ENCODE results near the gene GMEB2.

GMEB2 gene

DNA sequence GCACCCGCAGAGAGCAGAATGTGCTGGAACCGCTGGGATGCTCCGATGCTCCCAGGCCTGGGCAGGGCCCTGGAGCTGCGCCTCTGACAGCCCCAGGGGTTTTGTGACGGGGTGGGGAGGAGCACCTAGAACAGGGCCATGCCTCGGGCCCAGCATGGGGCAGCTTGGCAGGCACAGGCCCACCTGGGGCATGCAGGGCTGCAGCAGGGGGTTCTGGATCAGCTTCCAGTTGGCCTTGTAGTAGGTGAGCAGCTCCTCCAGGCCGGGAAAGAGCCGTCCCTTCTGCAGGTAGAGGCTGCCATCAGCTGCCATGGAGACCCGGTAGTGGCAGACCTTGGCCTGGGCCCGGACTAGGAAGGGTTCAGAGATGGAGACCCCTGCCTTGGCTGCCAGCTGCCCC, 83.8 kb downstream of the GMEB2 start:
- in situ Hi-C loops (cut with MboI; ENCODE audit: low pct_unique_long_range_greater_than_20kb, low sequenced_read_pairs, unreplicated experiment): no loop called here
- no peak for DNase-seq (ENCODE audit: low spot score)
- TF ChIP-seq, protein P1, sequence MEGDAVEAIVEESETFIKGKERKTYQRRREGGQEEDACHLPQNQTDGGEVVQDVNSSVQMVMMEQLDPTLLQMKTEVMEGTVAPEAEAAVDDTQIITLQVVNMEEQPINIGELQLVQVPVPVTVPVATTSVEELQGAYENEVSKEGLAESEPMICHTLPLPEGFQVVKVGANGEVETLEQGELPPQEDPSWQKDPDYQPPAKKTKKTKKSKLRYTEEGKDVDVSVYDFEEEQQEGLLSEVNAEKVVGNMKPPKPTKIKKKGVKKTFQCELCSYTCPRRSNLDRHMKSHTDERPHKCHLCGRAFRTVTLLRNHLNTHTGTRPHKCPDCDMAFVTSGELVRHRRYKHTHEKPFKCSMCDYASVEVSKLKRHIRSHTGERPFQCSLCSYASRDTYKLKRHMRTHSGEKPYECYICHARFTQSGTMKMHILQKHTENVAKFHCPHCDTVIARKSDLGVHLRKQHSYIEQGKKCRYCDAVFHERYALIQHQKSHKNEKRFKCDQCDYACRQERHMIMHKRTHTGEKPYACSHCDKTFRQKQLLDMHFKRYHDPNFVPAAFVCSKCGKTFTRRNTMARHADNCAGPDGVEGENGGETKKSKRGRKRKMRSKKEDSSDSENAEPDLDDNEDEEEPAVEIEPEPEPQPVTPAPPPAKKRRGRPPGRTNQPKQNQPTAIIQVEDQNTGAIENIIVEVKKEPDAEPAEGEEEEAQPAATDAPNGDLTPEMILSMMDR (IDR thresholded peaks at IDR 0.05; ENCODE audit: extremely low read depth, insufficient read depth, missing control alignments): no peak

DNA sequence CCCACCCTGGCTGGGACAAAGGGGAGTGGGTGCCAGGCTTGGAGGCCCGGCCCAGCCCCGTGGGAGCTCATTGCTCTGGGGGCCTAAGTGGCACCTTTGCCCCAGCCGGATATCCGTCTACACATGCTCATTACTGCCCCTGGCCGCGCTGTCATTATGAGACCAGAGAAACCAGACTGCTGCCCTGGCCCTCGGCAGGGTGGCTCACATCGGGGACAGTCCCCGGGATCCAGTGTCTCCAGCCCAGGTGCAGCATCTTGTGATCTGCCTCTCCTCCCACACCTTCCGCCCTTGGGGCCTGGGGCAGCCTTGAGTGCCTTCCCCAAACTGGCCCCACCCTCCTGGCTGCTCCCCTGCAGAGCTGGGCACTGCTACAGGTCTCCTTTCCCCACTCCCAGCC, 84.2 kb downstream of the GMEB2 start:
- TF ChIP-seq, protein P1 (IDR thresholded peaks at IDR 0.05; ENCODE audit: extremely low read depth, insufficient read depth, missing control alignments): no peak
- DNase-seq (ENCODE audit: low spot score): peak; percentile 90
- in situ Hi-C loops (cut with MboI; ENCODE audit: low pct_unique_long_range_greater_than_20kb, low sequenced_read_pairs, unreplicated experiment): no loop called here

DNA sequence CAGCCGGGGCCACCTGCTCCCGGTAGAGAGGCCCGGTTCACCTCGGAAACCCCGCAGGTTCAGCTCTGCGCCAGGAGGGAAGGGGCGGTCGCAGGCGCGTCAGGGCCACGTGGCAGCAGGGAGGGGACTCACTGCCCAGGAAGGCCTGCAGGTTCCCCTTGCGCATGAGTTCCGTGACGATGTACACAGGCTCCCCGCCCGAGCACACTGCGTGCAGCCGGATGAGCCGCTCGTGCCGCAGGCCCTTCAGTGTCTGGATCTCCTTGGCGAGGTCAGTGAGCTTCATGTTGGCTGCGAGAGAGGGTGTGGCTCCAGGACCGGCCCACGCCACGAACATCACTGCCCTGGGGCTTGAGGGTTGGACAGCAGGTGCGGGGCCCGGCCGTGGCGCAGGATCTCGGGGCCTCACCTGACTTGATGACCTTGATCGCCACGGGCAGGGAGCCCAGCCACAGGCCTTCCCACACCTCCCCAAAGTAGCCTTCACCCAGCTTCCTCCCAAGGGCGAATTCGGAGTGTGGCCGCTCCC, 84.8 kb downstream of the GMEB2 start:
- DNase-seq (ENCODE audit: low spot score): no peak

DNA sequence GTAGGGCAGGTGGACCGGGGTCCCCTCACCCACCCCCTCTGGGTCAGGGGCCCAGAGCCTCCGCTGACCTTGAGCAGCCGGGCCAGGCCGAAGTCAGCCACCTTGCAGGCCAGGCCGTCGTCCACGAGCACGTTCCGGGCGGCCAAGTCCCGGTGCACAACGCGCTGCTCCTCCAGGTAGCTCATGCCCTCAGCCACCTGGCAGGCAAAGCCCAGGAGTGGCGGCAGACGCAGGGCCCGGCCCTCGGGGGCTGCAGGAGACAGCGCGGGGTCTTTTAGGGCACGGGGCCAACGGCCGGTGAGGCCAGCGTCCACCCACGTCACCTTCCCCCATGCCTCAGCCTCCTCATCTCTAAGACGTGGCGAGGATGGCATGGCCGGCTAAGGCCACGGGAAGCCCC, 85.5 kb downstream of the GMEB2 start:
- TF ChIP-seq, protein P1 (IDR thresholded peaks at IDR 0.05; ENCODE audit: extremely low read depth, insufficient read depth, missing control alignments): no peak
- DNase-seq (ENCODE audit: low spot score): no peak
- in situ Hi-C loops (cut with MboI; ENCODE audit: low pct_unique_long_range_greater_than_20kb, low sequenced_read_pairs, unreplicated experiment): no loop called here

More for the DNA sequence above, 84.8 kb downstream of the GMEB2 start:
- in situ Hi-C loops (cut with MboI; ENCODE audit: low pct_unique_long_range_greater_than_20kb, low sequenced_read_pairs, unreplicated experiment): no loop called here
- TF ChIP-seq, protein P1 (IDR thresholded peaks at IDR 0.05; ENCODE audit: extremely low read depth, insufficient read depth, missing control alignments): no peak

DNA sequence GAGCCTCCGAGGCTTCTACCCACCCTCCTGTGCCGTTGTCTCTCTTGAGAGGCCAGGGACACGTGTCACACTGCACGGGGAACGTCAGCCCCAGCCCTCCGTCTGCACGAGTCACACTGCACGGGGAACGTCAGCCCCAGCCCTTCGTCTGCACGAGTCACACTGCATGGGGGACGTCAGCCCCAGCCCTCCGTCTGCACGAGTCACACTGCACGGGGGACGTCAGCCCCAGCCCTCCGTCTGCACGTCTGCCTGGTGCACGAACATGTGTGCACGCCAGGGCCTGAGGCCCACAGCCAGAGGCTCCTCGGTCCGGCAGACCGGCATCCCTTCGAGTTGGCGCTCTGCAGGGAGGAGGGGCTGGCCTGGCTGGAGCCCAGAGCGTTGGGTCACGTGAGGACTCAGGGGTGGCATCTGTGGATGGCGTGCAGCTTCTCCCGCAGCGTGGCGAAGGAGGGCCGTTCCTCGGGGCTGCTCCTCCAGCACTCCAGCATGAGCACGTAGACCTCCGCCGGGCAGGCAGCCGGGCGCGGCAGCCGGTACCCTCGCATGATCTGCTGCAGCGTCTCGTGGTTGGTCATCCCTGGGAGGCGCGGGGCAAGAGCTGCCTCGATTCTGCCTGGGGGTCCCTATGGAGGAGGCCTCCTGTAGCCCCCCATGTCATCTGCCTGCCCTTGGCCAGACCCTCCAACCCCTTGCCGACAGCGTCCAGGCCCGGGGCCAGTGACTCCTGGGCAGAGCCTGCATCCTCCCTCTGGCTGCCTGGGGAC, 86.3 kb downstream of the GMEB2 start:
- DNase-seq (ENCODE audit: low spot score): no peak
- TF ChIP-seq, protein P1 (IDR thresholded peaks at IDR 0.05; ENCODE audit: extremely low read depth, insufficient read depth, missing control alignments): no peak
- in situ Hi-C loops (cut with MboI; ENCODE audit: low pct_unique_long_range_greater_than_20kb, low sequenced_read_pairs, unreplicated experiment): no loop called here

DNA sequence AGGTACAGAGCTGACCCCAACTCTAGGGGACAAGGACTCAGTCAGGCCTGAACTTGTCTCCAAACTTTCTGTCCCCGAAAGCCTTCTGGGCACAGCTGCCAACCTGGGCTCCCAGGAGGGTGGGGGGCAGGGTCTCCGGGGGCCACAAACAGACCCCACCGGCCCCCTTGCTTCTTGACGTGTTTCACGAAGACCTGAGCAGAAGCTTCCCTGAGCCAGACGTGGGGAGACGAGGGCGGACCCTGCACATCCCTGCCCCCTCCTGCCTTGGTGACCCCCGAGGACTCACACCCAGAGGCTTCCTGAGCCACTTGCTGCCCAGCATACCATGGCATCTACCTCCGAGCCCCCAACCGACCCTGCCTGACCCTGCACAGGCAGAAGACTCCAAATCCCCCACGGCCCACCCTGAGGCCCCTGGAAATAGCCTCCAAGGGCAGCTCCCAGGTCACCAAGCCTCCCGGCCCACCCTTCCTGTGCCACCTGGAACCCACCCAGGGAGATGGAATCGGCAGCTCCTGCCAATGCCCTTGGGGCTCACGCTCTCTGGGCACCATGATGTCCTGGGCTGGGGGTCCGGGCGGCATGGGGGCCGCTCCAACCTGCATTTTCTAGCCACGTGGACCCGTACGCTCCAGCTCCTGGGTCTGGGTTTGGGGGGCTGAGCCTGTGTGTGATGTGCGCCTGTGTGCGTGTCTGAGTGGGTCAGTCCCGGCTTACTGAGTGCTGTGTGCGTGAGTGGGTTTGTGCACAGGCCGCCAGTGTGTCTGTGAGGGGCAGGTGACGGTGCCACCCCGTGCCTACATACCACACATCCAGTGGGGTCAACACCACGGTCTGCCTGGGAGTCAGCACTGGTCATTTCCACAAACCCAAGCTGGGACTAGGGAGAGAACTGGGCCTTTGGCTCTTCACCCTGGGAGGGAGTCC, 87.2 kb downstream of the GMEB2 start:
- DNase-seq (ENCODE audit: low spot score): no peak
- in situ Hi-C loops (cut with MboI; ENCODE audit: low pct_unique_long_range_greater_than_20kb, low sequenced_read_pairs, unreplicated experiment): no loop called here

More for the DNA sequence above, 87.2 kb downstream of the GMEB2 start:
- TF ChIP-seq, protein P1 (IDR thresholded peaks at IDR 0.05; ENCODE audit: extremely low read depth, insufficient read depth, missing control alignments): no peak

Measured in GM13977 (cell line).